HG02938 (cell line): ENCODE results near the gene KCTD20.

Experiments
- ATAC-seq: cut with Tn5 transposase; IDR thresholded peaks from one replicate; pipeline ENCODE4 v1.9.1; 2021; ENCODE audit warnings: mild to moderate bottlenecking, moderate library complexity; ENCODE audit not compliant: unreplicated experiment

Gene KCTD20

DNA sequence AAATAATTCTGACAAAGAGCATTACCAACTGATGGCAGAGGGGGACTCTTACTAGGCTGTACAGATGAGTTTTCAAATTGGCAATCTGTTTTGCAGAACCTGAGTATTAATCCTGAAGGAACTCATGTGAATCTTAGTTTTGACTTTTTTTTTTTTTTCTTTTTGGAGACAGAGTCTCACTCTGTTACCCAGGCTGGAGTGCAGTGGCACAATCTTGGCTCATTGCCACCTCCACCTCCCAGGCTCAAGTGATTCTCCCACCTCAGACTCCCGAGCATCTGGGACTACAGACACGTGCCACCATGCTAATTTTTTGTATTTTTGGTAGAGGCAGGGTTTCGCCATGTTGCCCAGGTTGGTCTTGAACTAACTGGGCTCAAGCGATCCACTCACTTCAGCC, 49.3 kb downstream of the KCTD20 start:
- ATAC-seq: no peak

DNA sequence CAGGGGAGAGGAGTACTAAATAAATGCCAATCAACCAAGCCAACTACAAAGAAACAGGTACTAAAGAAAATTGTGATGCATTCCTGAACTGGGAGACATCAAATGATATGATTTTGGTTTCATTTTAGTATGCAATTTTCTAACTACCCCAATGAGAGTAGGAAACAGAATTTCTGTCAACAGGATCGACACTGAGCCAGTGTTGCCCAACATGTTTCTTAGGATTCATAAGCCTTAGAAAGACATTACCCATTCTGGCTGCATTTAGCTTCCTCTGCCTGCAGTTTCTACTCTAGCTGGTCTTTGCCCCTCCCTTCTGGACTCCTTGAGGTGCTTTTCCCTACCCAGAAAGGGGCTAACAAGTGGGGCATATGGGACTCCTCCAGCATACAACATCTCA, 49.8 kb downstream of the KCTD20 start:
- no peak for ATAC-seq

DNA sequence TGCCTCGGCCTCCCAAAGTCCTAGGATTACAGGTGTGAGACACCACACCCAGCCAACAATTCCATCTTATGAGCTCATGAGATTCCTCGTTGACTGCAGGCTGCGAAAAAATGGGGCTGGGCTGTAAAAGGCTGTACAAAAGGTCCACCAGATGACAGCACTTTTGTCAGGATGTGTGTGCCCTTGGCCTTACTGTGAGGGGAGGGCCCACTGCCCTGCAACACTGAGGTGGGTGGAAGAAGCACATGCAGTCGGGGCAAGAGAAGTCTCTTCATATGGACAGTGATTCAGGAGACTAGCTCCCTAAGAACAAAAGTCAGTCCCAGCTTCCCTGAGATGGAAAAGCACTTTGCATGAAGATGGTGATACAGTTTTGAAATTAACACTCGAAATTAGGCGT, 50.5 kb downstream of the KCTD20 start:
- ATAC-seq: no peak

DNA sequence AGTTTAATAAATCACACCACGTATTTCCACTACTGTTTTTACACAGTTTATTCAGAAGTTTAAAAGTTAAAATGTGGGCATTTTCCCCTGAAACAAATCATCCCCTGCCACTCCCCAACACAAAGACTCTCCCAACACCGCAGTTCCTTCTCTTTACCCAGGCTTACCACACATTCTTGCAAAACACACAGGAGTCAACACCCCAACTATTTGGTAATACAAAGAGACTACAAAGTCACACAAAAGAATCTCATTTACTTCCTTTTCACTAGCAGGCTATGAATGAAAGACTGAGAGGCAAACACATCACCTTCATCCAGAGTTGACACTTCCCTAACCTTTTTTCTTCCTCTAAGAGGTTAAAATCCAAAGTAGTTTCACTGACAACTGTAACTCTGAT, 51.1 kb downstream of the KCTD20 start:
- no peak for ATAC-seq

DNA sequence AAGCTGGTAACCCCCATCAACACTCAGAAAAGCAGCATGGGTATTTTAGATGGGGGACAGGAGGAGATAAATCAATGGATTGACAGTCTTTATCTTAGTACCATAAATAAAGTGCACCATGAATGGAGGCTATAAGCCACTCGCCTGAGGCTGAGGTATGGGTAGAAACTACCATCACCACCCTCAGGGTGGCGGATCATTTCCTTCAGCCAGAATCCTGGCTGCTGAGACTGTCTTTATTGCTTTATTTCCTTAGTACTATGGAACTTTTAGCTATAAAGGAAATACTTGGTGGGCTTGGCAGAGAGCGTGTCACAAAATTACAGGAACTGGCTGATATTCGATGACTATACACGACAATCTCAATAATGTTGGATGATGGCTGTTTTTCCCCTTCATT, 52.3 kb downstream of the KCTD20 start:
- ATAC-seq: no peak

DNA sequence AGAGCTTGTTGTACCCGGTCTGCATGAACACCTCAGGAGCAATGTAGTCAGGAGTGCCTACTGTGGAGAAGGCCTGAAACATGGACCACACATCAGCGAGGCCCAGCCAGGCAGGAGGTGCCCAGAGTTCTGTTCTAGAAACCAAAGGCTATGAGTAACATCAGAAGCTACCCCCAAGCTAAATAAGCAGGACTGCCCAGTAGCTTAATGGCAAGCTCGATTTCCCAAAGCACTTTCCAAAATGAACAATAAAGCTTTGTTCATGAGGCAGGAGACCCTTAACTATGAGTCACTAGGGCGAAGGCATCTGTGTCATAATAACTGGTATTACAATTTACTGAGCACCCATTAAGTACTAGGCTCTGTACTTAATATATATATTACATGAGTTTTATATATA, 57.1 kb downstream of the KCTD20 start:
- no peak for ATAC-seq

DNA sequence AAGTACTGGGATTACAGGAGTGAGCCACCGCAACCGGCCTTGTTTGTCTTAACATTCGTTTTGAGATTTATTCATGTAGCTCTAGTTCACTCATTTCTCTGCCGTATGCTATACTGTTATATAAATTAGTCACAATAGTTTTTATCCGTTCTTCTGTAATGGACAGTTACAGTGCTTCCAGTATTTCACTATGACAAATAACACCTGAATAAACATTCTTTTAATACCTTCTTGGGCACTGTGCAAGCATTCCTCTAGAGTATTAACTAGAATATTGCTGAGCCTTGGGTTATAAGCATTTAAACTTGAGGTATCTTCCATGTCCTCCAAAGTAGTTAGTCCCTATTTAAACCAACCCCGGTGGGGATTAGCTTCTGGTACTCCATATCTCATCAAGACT, 58.9 kb downstream of the KCTD20 start:
- no peak for ATAC-seq

DNA sequence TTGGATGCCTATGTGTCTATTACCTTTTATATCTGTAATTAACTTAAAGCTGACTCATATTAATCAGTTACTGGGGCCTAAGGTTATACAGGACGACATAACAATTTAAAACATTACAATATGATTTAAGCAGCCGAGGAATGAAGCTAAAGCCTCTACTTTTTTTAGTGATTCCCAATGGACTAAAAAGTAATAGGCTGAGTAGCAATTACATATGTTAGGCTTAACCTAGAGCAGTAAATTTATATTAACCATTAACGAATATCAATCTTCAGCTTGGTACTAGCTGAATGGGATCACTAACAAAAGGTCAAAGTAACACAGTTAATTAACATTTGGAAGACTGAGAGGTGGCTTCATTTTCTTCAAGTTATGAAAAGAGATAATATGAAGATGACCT, 61.4 kb downstream of the KCTD20 start:
- no peak for ATAC-seq

DNA sequence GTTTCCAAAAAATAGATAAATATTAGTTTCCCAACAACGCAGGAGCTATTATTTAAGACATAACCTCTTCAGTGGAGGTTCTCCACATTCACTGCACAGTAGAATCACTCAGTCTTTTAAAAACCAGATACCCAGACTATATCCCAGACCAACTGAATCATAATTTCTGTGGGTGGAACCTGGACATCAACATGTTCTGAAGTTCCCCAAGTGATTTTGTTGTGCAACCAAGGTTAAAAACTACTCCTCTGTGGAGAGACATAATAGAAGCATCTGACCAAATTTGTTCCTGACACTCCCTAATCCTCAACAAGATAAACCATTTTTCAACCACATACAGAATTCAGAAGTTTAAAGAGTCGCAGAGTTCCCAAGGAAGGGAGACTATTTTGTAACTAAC, 62.2 kb downstream of the KCTD20 start:
- ATAC-seq: no peak

DNA sequence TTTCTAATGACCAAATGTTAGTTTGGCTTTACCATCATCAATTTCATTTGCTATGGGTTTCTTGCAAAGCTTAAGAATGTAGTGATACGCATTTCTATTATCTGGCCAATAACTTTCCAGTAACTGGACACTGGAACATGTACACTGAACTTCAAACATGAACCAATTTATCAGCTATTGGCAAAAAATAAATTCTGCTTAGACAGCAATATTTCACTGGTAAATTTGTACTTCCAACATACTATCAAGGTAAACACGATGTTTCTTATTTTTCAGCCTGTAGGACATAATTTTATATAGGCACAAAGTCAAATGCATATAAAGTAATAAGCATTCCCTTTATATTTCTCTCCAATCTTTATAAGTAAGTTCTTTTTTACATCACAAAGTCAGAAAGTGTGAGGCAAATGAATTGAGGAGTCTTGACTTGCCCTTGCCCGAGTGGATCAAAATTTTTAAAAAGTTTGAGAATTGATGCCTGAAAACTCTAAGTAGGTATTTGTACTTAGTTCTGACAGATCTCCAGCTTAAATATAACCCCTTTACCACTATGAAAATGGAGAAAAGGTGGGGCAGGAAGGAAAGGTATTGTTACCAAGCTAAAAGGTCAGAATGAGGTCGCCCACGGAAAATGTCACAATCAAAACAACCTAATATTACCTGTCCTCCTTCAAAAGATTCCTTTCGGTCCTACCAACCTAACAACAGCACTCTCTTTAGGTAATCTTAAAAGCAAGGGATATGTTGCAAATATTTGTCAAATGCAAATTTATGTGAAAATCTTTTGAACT, 63.1 kb downstream of the KCTD20 start:
- ATAC-seq: no peak

DNA sequence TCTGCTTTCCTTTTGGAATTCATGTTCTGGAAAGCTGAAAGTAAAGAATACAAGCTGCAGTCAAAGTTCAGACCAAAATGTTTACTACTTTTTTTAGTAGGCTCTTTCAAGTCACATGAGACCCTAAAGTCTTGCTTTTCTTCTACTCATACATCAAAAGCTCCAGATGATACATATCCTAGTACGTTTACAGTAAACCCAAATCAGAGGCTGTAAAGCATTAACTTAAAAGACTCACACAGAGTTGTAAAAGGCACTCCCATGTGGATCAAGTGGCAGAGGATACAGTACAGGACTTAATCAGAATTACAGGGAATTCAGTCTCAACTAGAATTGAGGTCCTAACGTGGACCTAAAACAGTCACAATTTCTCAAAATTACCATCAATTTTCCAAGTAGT, 63.8 kb downstream of the KCTD20 start:
- ATAC-seq: no peak

DNA sequence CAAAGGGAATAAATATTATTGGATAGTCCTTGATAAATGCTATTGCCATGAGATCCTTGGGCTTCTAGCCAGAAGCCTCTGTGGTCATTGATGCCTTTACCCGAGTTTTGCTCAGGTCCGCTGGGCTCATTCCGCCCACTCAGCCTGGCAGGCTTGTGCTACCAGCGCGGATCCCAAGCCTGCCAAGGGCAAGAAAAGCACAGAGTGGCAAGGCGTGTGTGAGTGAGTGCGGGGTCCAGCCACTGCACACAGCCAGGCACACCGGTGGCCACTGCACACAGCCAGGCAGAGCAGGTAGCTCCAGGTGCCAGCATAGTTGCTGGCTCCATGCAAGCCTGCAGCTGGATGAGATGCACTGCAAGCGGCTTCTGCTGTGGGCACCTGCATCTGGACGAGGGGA, 65.7 kb downstream of the KCTD20 start:
- no peak for ATAC-seq

DNA sequence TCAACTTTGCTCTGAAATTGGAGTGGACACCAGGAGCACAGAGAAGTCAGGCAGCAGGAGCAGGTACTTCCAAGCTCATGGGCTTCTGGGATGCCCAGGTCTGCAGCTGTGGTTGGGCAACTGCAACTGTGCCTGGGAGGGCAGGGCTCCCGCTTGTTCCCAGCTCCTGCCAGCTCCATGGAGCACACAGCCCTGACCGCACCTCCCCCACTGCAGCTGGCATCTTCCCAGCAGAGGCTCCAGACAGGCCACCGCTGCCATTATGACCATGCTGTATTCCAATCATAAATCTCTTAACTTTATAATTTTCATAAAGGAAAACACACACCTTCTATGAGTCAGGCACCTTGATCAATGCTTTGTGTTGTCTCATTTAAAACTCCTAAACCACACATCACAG, 67.6 kb downstream of the KCTD20 start:
- no peak for ATAC-seq

DNA sequence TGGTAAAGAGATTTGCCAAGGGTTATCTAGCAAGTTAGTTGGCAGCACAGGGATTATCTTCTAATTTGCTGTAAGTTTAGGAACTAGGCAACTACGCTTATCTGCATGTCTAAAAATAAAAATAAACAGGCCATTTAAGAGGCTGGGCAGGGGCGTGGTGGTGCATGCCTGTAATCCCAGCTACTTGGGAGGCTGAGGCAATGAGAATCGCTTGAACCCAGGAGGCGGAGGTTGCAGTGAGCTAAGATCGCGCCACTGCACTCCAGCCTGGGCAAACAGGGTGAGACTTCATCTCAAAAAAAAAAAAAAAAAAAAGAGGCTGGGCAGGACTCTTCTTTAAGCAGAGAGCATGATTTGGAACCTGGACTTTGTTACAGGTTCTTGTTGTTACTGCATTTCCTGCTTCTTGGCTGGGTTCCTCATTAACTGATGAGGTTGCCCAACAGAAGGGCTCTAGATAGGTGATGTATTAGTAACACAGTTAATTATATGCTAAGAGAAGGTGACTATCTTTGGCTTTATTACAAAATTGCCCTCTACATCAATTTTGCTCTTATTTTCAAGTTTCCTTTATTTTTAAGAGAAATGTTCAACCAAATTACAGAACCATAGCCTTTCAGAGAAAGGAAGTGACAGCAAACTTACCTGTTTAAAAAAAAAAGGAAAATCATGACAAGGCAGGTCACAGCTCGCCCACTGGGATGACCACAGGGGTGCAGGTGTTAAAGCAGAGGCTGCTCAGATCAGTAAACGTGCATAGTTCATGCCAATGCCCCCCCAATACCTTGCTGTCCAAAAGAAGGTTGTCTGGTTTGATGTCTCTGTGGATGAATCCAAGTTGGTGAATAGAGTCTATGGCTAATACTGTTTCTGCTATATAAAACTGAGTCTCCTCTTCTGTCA, 72.0 kb downstream of the KCTD20 start:
- no peak for ATAC-seq

DNA sequence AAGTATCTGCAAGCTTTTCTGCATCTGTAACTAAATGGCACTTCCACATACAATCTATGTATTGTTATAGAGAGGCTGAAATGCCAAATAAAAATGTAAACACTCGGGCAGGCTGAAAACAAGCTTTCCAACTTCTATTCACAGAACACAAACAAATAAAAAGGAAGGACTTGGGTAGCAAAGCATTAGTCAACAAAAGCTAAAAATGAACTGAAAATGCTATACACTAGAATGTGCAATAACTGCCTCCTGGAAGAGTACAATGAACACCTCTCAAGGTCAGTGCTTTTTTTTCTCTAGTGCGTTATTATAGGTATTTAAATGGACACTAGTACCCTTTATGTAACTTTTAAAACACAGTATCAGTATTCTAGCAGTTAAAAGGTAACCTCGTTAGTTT, 73.0 kb downstream of the KCTD20 start:
- ATAC-seq: no peak

DNA sequence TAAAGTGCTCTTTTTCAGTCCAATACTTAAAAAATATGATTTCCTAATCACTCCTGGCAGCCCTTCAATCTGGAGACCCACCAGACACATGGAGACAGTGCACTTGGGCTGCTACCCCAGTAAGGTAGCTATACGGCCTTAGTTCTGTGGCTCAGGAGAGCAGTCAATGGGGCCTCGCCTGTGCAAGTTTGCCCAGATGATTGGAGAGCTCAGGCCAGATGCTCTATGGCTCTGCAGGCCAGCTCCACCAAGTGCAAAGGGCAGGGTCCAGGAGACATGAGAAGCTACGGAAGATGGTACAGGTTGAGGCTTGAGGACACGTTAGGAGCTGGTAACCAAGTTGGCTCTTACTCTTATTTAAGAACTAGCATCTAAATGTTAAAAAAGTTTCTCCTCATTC, 73.8 kb downstream of the KCTD20 start:
- no peak for ATAC-seq

DNA sequence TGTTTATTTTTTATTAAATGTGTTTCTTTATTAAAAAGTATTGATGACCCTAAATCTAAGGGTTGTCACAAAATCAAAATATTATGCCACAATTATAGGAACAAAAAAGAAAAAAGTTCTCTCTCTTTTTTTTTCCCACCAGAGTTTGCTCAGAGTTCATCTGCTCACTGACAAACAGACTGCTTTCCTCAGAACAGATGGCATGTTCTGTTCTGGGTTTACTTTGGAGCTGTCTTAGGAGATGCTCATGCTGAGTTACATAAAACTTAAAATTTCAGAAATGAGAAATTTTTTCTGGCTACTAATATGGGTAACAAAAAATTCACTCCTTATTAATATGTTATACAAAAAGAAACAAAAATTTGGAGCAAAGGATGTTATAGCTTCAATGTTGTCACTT, 74.2 kb downstream of the KCTD20 start:
- no peak for ATAC-seq

DNA sequence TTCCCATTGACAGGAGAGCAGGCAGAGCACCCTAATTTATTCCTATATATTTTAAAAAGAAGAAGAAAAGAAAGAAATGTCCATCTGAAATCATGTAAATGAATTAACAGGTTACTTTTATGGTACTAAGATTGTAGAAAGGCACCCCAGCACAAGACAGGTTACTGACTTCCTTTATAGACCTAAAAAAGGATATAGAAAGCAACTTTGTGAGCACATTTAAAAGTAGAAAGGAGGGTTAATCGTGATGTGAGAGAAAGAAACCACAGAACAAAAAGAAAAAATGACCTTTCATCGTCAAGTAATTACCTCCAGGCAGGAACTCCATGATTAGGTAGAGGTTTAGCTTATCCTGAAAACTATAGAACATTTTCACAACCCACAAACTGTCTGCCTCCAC, 74.6 kb downstream of the KCTD20 start:
- no peak for ATAC-seq

DNA sequence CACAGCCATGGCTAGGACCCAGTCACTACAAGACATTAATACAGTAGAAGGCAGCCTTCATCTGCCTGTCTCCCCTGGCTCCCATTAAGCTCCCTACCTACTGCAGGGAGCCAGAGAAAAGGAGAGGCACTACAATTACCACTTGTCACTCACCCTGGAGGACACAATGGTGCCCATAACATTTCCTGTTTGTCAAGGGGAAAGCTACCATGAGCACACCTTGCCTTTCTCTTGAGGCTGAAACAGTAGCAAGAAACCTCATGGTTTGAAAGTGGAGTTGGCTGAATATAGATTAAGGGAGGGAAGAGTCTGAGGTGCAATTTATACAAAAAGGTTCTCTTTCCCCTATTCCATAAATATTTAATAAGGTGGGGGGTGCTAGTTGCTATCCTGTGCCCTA, 76.6 kb downstream of the KCTD20 start:
- no peak for ATAC-seq

DNA sequence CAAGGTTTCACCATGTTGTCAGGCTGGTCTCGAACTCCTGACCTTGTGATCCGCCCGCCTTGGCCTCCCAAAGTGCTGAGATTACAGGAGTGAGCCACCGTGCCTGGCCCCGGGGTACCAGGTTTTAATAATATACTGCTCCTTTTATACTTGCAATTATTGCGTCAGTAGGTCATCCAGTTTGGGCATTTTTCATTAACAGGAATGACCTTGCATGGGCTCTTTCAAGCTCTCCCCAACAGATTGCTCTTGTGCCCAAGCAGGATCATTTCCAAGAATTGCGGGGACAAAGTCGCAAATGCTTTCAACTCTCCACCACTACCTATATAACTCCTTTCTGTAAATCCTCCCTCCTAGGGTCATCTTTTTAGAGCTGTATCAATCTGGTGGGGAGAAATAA, 80.7 kb downstream of the KCTD20 start:
- ATAC-seq: no peak

DNA sequence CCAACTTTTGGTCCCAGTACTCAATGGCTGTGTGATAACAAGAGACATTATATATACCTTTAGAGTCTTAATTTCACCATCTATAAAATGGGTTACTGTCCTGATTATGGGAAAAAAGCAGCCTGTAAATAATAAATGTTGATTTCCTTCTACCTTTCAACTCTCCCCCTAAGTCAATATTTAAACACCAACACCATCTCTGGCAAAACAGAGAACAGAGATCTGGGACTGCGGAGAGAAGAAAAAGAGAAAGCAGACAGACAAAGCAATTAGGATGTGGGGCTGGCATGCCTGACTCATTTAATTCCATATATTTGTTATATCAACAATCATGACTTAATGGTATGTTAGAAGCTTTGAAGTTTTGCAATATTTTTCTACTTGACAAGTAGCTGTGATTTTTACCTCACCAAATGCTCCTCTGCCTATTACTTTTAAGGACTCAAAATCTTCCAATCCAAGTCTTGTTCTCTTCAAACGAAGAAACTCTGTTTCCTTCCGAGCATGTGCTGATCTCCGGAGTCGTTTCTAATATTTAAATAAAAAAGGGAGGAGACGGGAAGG, 81.2 kb downstream of the KCTD20 start:
- ATAC-seq: no peak

DNA sequence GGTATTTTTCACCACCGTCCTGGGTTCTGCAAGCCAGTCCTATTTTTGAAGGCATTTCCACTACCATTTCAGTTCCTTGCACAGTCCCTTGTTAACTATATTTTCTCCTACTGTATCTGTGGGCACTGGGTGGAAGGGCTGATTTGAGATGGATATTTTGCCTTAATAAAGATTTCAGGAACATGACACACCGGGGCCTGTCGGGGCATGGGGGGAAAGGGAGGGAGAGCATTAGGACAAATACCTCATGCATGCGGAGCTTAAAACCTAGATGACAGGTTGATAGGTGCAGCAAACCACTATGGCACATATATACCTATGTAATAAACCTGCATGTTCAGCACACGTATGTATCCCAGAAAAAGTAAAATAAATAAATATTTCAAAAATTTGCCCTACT, 82.1 kb downstream of the KCTD20 start:
- ATAC-seq: no peak
